Measurements from ENCODE around the gene BTG2.
A peak's percentile ranks its signal among the peaks of the same experiment; 100 is the strongest.

Gene BTG2

GRCh38 chr1:203287898-203288297 lies 17.4 kb upstream of the BTG2 start:
- Histone ChIP-seq H3K4me3 (no peak overlapping the region), H3K27ac (peak overlapping the region; percentile 56 to 73)
- DNase-seq = no peak

GRCh38 chr1:203288400-203288799 lies 16.9 kb upstream of the BTG2 start:
- Histone ChIP-seq H3K27me3 (no peaks in the 10 kb centered on the region), H3K27ac (peak overlapping the region; percentile 56 to 73), H3K4me1 (peaks cover 0 to 52% (median 40%) of the 10 kb centered on the region in 4 donors), H3K9me3 (no peaks in the 10 kb centered on the region), H3K36me3 (no peaks in the 10 kb centered on the region), H3K4me3 (no peak overlapping the region)
- no peak for DNase-seq
- TF ChIP-seq CTCF (IDR thresholded peaks at IDR 0.05) = no peak
- intact Hi-C loops (cut with DNase I; ENCODE audit: low total_unique reads) = no loop called here

More at GRCh38 chr1:203287898-203288297, 17.4 kb upstream of the BTG2 start:
- intact Hi-C loops (cut with DNase I; ENCODE audit: low total_unique reads) = no loop called here
- H3K4me1 ChIP-seq = peaks cover 0 to 52% (median 40%) of the 10 kb centered on the region in 4 donors
- H3K36me3 ChIP-seq = no peaks in the 10 kb centered on the region
- H3K9me3 ChIP-seq = no peaks in the 10 kb centered on the region
- no peaks in the 10 kb centered on the region for H3K27me3 ChIP-seq
- TF ChIP-seq CTCF (IDR thresholded peaks at IDR 0.05) = no peak

- H3K4me1 ChIP-seq = peaks cover 0 to 52% (median 40%) of the 10 kb centered on the region in 4 donors
- TF ChIP-seq CTCF (IDR thresholded peaks at IDR 0.05) = no peak
These were observed 15.9 kb upstream of the BTG2 start for GRCh38 chr1:203289281-203289981.

GRCh38 chr1:203289982-203290260 lies 15.4 kb upstream of the BTG2 start:
- intact Hi-C loops (cut with DNase I; ENCODE audit: low total_unique reads) = no loop called here
- H3K36me3 ChIP-seq = no peaks in the 10 kb centered on the region
- H3K4me3 ChIP-seq = peak overlapping the region; percentile 37 to 43
- no peaks in the 10 kb centered on the region for H3K9me3 ChIP-seq
- no peaks in the 10 kb centered on the region for H3K27me3 ChIP-seq
- no peak for TF ChIP-seq CTCF (IDR thresholded peaks at IDR 0.05)
- no peak for DNase-seq
- peaks cover 0 to 52% (median 40%) of the 10 kb centered on the region in 4 donors for H3K4me1 ChIP-seq
- H3K27ac ChIP-seq = peak overlapping the region; percentile 85 to 86

More at GRCh38 chr1:203289281-203289981, 15.9 kb upstream of the BTG2 start:
- intact Hi-C loops (cut with DNase I; ENCODE audit: low total_unique reads) = no loop called here
- peak in 1 of 2 donors; percentile 37 for DNase-seq
- peak overlapping the region; percentile 85 to 86 for H3K27ac ChIP-seq
- no peaks in the 10 kb centered on the region for H3K9me3 ChIP-seq
- no peaks in the 10 kb centered on the region for H3K36me3 ChIP-seq
- H3K4me3 ChIP-seq = no peak overlapping the region
- no peaks in the 10 kb centered on the region for H3K27me3 ChIP-seq

GRCh38 chr1:203290261-203291089 lies 14.8 kb upstream of the BTG2 start:
- peak; percentile 96 to 99 for DNase-seq
- H3K4me3 ChIP-seq = peak overlapping the region; percentile 37 to 43
- TF ChIP-seq CTCF (IDR thresholded peaks at IDR 0.05) = peak in 1 of 2 experiments; percentile 9
- H3K4me1 ChIP-seq = peaks cover 0 to 52% (median 40%) of the 10 kb centered on the region in 4 donors
- intact Hi-C loops (cut with DNase I; ENCODE audit: low total_unique reads) = no loop called here
- peak overlapping the region; percentile 85 to 86 for H3K27ac ChIP-seq
- H3K27me3 ChIP-seq = no peaks in the 10 kb centered on the region
- H3K9me3 ChIP-seq = no peaks in the 10 kb centered on the region
- H3K36me3 ChIP-seq = no peaks in the 10 kb centered on the region
